ENCODE measurements around the gene ADAMTS2. TPM values are rescaled to one million over a fixed set of nuclear protein-coding genes. Genes with fewer than 3 reads are reported as not detected.
A peak's percentile ranks its signal among the peaks of the same experiment; 100 is the strongest.

The ADAMTS2 gene
- total RNA-seq, 1 experiment from 2014 or later, result 3.9 TPM

DNA sequence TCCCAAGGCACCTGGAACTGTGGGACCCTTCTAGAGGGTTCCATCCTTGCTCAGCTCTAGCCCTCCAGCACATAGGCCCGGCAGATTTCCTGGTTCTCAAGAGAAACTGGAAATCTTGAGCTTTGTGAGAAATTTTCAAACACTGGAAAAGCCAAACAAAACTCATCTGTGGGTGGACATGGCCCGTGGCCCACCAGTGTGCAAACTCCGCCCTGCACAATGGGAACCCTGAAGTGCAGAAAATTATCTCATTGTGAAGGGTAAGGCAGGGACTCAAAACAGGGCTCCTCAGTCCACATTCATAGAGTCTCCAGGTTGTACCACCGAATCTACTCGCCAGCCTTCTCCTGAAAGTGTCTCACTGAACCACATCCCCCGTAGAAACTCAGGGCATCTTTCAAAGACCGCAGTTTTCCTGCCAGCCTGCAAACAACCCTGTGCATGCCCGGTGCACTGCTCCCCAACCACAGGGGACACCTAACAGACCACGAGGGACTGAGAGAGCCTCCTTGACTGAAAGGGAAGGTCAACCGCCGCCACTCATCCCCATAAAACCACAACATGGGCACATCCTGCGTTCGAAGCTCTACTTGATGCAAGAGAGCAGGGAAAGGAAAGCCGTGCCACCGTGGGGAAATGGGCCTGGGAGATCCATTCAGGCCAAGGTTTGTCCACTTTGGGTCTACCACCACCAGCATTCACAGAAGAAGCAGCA is 18.1 kb downstream of the ADAMTS2 start:
- no peaks in the 10 kb centered on the region for H3K4me1 ChIP-seq (ENCODE audit: control insufficient read depth in 1 of 2, insufficient read depth in 2 of 2, low read length in 2 of 2)
- DNase-seq (ENCODE audit: low read depth, low spot score) (no peak), ATAC-seq (no peak)
- H3K79me2 ChIP-seq (ENCODE audit: insufficient read depth, low read length), result no peaks in the 10 kb centered on the region
- H3K4me2 ChIP-seq (ENCODE audit: low read length), result no peak overlapping the region
- H3K4me3 ChIP-seq (replicated peaks in 1 of 2; ENCODE audit: low read depth in 1 of 2, low read length in 2 of 2), result no peak overlapping the region
- TF ChIP-seq EZH2 (IDR thresholded peaks at IDR 0.05) (no peak), ZFX (IDR thresholded peaks at IDR 0.05) (no peak), FOSL1 (IDR thresholded peaks at IDR 0.05; ENCODE audit: low read depth) (no peak), CEBPB (IDR thresholded peaks at IDR 0.05; ENCODE audit: low read depth) (no peak)
- ChIA-PET CTCF (no interaction called here), POLR2A (no interaction called here), RAD21 (ENCODE audit: low non-redundant PET in 1 of 2, low total read pairs in 2 of 2, uncharacterized antibody in 2 of 2, unreplicated experiment in 2 of 2) (no interaction called here)
- no peak overlapping the region for H3K9ac ChIP-seq (ENCODE audit: low read length)
- no peaks in the 10 kb centered on the region for H3K27me3 ChIP-seq (ENCODE audit: insufficient read depth, low read length)
- no peaks in the 10 kb centered on the region for H3K9me2 ChIP-seq (ENCODE audit: insufficient read depth)
- no peaks in the 10 kb centered on the region for H4K20me1 ChIP-seq (ENCODE audit: insufficient read depth)
- H2AFZ ChIP-seq (ENCODE audit: low read depth, low read length, poor library complexity, severe bottlenecking), result no peak overlapping the region
- H3K9me3 ChIP-seq (ENCODE audit: control insufficient read depth in 1 of 2, insufficient read depth in 1 of 2, low read depth in 1 of 2, low read length in 2 of 2), result no peaks in the 10 kb centered on the region
- no peaks in the 10 kb centered on the region for H3K36me3 ChIP-seq (ENCODE audit: control insufficient read depth in 1 of 2, insufficient read depth in 2 of 2, low read length in 2 of 2)
- H3K27ac ChIP-seq (ENCODE audit: low read depth, low read length), result no peak overlapping the region
- no TSS peak for BruUV-seq (replicated peaks)
- intact Hi-C loops (cut with micrococcal nuclease), result no loop called here

DNA sequence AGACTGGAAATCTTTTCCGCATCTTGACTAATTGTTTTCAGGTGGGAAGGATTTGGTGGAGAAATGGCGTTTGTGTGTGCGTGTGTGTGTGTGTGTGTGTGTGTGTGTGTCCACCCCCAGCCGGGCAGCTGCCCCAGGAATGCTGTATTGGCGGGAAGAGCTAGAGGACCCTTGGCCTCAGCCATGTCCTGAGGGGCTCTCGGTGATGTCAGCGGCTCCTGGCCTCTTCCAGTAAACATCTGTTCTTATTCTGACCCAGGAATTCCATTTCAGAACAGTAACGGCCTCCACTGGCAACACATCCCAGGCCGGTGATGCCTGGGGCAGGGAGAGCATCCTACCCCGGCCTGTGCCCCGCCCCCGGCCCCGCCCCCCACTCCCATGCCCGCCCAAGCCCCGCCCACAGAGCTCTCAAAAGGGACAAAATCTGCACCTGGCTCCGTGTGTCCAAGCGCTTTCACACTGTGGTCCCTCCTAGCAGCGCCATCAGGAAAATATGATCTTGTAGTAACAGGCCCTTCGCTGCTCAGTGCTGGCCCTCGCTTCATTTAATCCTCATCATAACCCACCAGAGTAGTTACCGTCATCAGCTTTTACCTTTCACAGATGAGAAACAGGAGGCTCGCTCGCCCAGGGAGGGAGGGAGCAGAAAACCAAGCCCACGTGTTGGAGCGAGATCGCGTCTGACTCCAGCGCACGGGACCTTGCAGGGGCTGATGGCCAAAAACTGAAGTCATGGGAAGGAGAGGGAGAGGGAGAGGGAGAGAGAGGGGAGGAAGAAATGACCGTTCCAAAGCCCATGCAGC is 18.9 kb downstream of the ADAMTS2 start:
- Histone ChIP-seq H3K9me2 (ENCODE audit: insufficient read depth) (no peaks in the 10 kb centered on the region), H3K4me2 (ENCODE audit: low read length) (no peak overlapping the region), H3K9ac (ENCODE audit: low read length) (no peak overlapping the region), H4K20me1 (ENCODE audit: insufficient read depth) (no peaks in the 10 kb centered on the region), H3K36me3 (ENCODE audit: control insufficient read depth in 1 of 2, insufficient read depth in 2 of 2, low read length in 2 of 2) (no peaks in the 10 kb centered on the region), H3K27ac (ENCODE audit: low read depth, low read length) (no peak overlapping the region), H3K27me3 (ENCODE audit: insufficient read depth, low read length) (no peaks in the 10 kb centered on the region), H3K4me3 (replicated peaks in 1 of 2; ENCODE audit: low read depth in 1 of 2, low read length in 2 of 2) (no peak overlapping the region), H3K4me1 (ENCODE audit: control insufficient read depth in 1 of 2, insufficient read depth in 2 of 2, low read length in 2 of 2) (no peaks in the 10 kb centered on the region), H2AFZ (ENCODE audit: low read depth, low read length, poor library complexity, severe bottlenecking) (no peak overlapping the region), H3K79me2 (ENCODE audit: insufficient read depth, low read length) (no peaks in the 10 kb centered on the region), H3K9me3 (ENCODE audit: control insufficient read depth in 1 of 2, insufficient read depth in 1 of 2, low read depth in 1 of 2, low read length in 2 of 2) (no peaks in the 10 kb centered on the region)
- TF ChIP-seq EZH2phosphoT487 (IDR thresholded peaks at IDR 0.05; ENCODE audit: borderline replicate concordance), result no peak
- no peak for TF ChIP-seq CBX3 (IDR thresholded peaks at IDR 0.05; ENCODE audit: low read depth)
- TF ChIP-seq YY1 (IDR thresholded peaks at IDR 0.05; ENCODE audit: extremely low read depth, insufficient replicate concordance, low read depth, low read length), result no peak
- no peak for TF ChIP-seq ZFX (IDR thresholded peaks at IDR 0.05)
- TF ChIP-seq JUND (IDR thresholded peaks at IDR 0.05), result no peak
- TF ChIP-seq CEBPB (IDR thresholded peaks at IDR 0.05; ENCODE audit: low read depth), result no peak
- TF ChIP-seq, protein P1, sequence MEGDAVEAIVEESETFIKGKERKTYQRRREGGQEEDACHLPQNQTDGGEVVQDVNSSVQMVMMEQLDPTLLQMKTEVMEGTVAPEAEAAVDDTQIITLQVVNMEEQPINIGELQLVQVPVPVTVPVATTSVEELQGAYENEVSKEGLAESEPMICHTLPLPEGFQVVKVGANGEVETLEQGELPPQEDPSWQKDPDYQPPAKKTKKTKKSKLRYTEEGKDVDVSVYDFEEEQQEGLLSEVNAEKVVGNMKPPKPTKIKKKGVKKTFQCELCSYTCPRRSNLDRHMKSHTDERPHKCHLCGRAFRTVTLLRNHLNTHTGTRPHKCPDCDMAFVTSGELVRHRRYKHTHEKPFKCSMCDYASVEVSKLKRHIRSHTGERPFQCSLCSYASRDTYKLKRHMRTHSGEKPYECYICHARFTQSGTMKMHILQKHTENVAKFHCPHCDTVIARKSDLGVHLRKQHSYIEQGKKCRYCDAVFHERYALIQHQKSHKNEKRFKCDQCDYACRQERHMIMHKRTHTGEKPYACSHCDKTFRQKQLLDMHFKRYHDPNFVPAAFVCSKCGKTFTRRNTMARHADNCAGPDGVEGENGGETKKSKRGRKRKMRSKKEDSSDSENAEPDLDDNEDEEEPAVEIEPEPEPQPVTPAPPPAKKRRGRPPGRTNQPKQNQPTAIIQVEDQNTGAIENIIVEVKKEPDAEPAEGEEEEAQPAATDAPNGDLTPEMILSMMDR (IDR thresholded peaks at IDR 0.05 in 2 of 3, conservative IDR thresholded peaks at IDR 0.05 in 1 of 3; ENCODE audit: borderline replicate concordance in 1 of 3, insufficient read depth in 1 of 3, low read depth in 2 of 3, low read length in 2 of 3), result no peak
- no peak for TF ChIP-seq RAD21 (IDR thresholded peaks at IDR 0.05; ENCODE audit: low read depth)
- ChIA-PET RAD21 (ENCODE audit: low non-redundant PET in 1 of 2, low total read pairs in 2 of 2, uncharacterized antibody in 2 of 2, unreplicated experiment in 2 of 2) (no interaction called here), CTCF (no interaction called here), POLR2A (no interaction called here)
- BruUV-seq (replicated peaks), result no TSS peak
- intact Hi-C loops (cut with micrococcal nuclease), result no loop called here
- ATAC-seq (peak; percentile 67; the same call in 1 of the 2 replicates), DNase-seq (ENCODE audit: low read depth, low spot score) (no peak)

All from HCT116 (cell line).